Colonic mucosa (tissue), 4 donors: Measurements from ENCODE around the gene ORM2. TPM values are rescaled to one million over a fixed set of nuclear protein-coding genes. Genes with fewer than 3 reads are reported as not detected.

ENCODE experiments used
- DNase-seq: peaks from one replicate; pipeline ENCODE4 v3.0.0-alpha.2; 2020
- H3K27ac ChIP-seq: fragments of 200-600 bp; one replicate; pipeline ENCODE4 v1.8.0; 2021
- H3K27me3 ChIP-seq: fragments of 200-600 bp; one replicate; pipeline ENCODE4 v1.8.0; 2021
- H3K36me3 ChIP-seq: fragments of 200-600 bp; one replicate; pipeline ENCODE4 v1.8.0; 2021
- H3K4me1 ChIP-seq: fragments of 200-600 bp; one replicate; pipeline ENCODE4 v1.8.0; 2021; ENCODE audit warnings: mild to moderate bottlenecking
- H3K4me3 ChIP-seq: fragments of 200-600 bp; one replicate; pipeline ENCODE4 v1.8.0; 2021
- H3K9ac ChIP-seq, 2 donors: one replicate each; pipeline ENCODE4 v1.7.0; 2013; ENCODE audit warnings: control low read depth in 2 of 2, low read depth in 2 of 2, low read length in 2 of 2
- H3K9me3 ChIP-seq: fragments of 200-600 bp; one replicate; pipeline ENCODE4 v1.8.0; 2021
- CTCF ChIP-seq: fragments of 200-600 bp; IDR thresholded peaks from one replicate; pipeline ENCODE4 v1.8.0; 2022; ENCODE audit warnings: antibody characterized with exemption, mild to moderate bottlenecking
- intact Hi-C: fragments of 100-400 bp; cut with DNase I; formaldehyde crosslinking; loops from one replicate; pipeline ENCODE4 v1.14.1; 2022
- total RNA-seq, 2 donors: library from RNA; stranded (reverse); fragmentation: NEBNext Ultra II Directional in 1 of 2; extraction: Animal tissue kit (Norgen Biotek cat#: 25700) in 1 of 2; gene quantifications; one replicate each; pipeline ENCODE4 v1.2.1, GENCODE V29; 2021
- donor health status: healthy.
- donor health status: DM: no; HTN: no; CAD: no.
- donor health status: DM: no; HTN: no; CAD: no.

The ORM2 gene
- total RNA-seq, 2 donors from 2014 or later = 2.4 TPM; not detected in 1

- H3K27ac ChIP-seq = no peak overlapping the region
- intact Hi-C loops = no loop called here
- H3K27me3 ChIP-seq = no peaks in the 10 kb centered on the region
- H3K4me3 ChIP-seq = no peak overlapping the region
- H3K36me3 ChIP-seq = peaks cover 28% of the 10 kb centered on the region
- DNase-seq = no peak
- no peak for TF ChIP-seq CTCF
- no peaks in the 10 kb centered on the region for H3K4me1 ChIP-seq
- no peaks in the 10 kb centered on the region for H3K9me3 ChIP-seq
- H3K9ac ChIP-seq = no peak overlapping the region
Observed at GRCh38 chr9:114344188-114344566, 14.5 kb downstream of the ORM2 start.

GRCh38 chr9:114344692-114345091 lies 15.0 kb downstream of the ORM2 start:
- DNase-seq = no peak
- no peak for TF ChIP-seq CTCF
- no peaks in the 10 kb centered on the region for H3K27me3 ChIP-seq
- no peak overlapping the region for H3K9ac ChIP-seq
- H3K4me1 ChIP-seq = no peaks in the 10 kb centered on the region
- H3K27ac ChIP-seq = no peak overlapping the region
- no peaks in the 10 kb centered on the region for H3K9me3 ChIP-seq
- H3K4me3 ChIP-seq = no peak overlapping the region
- intact Hi-C loops = no loop called here
- H3K36me3 ChIP-seq = peaks cover 28% of the 10 kb centered on the region

GRCh38 chr9:114345493-114346065 lies 15.9 kb downstream of the ORM2 start:
- Histone ChIP-seq H3K4me3 (no peak overlapping the region), H3K27ac (no peak overlapping the region), H3K9me3 (no peaks in the 10 kb centered on the region), H3K27me3 (no peaks in the 10 kb centered on the region), H3K9ac (no peak overlapping the region), H3K4me1 (no peaks in the 10 kb centered on the region), H3K36me3 (peaks cover 34% of the 10 kb centered on the region)
- intact Hi-C loops = no loop called here
- no peak for DNase-seq
- no peak for TF ChIP-seq CTCF

- no peak for TF ChIP-seq CTCF
- Histone ChIP-seq H3K9ac (no peak overlapping the region), H3K27me3 (no peaks in the 10 kb centered on the region), H3K36me3 (peaks cover 31% of the 10 kb centered on the region), H3K9me3 (no peaks in the 10 kb centered on the region), H3K27ac (no peak overlapping the region), H3K4me1 (no peaks in the 10 kb centered on the region), H3K4me3 (no peak overlapping the region)
- no peak for DNase-seq
- intact Hi-C loops = no loop called here
Observed at GRCh38 chr9:114346146-114346545, 16.5 kb downstream of the ORM2 start.

- no peaks in the 10 kb centered on the region for H3K4me1 ChIP-seq
- no peak overlapping the region for H3K27ac ChIP-seq
- intact Hi-C loops = no loop called here
- no peak overlapping the region for H3K4me3 ChIP-seq
- no peaks in the 10 kb centered on the region for H3K27me3 ChIP-seq
- TF ChIP-seq CTCF = no peak
- H3K9me3 ChIP-seq = no peaks in the 10 kb centered on the region
- H3K36me3 ChIP-seq = peaks cover 31% of the 10 kb centered on the region
- no peak for DNase-seq
- H3K9ac ChIP-seq = no peak overlapping the region
Observed at GRCh38 chr9:114347675-114348074, 18.0 kb downstream of the ORM2 start.
